ENCODE measurements around the gene TDRD1.

DNA sequence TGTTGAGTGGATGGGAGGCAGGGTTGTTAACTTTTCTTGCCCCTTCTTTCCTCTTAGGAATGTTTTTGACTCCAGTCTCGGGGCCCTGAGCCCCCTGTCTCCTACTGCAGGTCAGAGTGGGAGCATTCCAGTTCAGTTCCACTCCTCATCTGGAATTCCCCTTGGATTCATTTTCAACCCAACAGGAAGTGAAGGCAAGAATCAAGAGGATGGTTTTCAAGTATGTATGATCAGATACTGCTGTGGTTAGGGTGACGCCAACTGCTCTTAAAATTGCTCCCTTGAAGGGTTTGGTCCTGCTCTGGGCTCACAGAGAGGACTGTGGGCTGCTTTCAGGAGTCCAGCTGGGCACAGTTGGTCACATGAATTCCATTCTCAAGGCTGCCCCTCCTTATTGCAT is 81.9 kb downstream of the TDRD1 start:
- TF ChIP-seq, protein P1, sequence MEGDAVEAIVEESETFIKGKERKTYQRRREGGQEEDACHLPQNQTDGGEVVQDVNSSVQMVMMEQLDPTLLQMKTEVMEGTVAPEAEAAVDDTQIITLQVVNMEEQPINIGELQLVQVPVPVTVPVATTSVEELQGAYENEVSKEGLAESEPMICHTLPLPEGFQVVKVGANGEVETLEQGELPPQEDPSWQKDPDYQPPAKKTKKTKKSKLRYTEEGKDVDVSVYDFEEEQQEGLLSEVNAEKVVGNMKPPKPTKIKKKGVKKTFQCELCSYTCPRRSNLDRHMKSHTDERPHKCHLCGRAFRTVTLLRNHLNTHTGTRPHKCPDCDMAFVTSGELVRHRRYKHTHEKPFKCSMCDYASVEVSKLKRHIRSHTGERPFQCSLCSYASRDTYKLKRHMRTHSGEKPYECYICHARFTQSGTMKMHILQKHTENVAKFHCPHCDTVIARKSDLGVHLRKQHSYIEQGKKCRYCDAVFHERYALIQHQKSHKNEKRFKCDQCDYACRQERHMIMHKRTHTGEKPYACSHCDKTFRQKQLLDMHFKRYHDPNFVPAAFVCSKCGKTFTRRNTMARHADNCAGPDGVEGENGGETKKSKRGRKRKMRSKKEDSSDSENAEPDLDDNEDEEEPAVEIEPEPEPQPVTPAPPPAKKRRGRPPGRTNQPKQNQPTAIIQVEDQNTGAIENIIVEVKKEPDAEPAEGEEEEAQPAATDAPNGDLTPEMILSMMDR (IDR thresholded peaks at IDR 0.05; ENCODE audit: low read depth, low read length, poor library complexity, severe bottlenecking), result no peak
- no peak for TF ChIP-seq EZH2phosphoT487 (IDR thresholded peaks at IDR 0.05; ENCODE audit: borderline replicate concordance, low read length)
